Forelimb muscle (tissue), 1 donor: ENCODE data around the gene HTR4. TPM values are rescaled to one million over a fixed set of nuclear protein-coding genes. Genes with fewer than 3 reads are reported as not detected.
"Not testable (repeated sequence)": the region's sequence is repeated elsewhere in the genome, so short reads cannot be mapped to it uniquely, and the experiment has no call there.

Experiments used
- DNase-seq: peaks from one replicate; pipeline ENCODE4 v3.0.0-alpha.2; 2013; ENCODE audit warnings: low read depth
- polyA plus RNA-seq: library from polyadenylated mRNA; unstranded; fragments of 120-200 nt; gene quantifications from one replicate; pipeline ENCODE4 v1.2.1, GENCODE V29; 2013; ENCODE audit not compliant: insufficient read length

Gene HTR4
- polyA plus RNA-seq, 1 donor = not detected

GRCh38 chr5:148535190-148535589 lies 119.1 kb downstream of the HTR4 start:
- DNase-seq = no peak

DNA sequence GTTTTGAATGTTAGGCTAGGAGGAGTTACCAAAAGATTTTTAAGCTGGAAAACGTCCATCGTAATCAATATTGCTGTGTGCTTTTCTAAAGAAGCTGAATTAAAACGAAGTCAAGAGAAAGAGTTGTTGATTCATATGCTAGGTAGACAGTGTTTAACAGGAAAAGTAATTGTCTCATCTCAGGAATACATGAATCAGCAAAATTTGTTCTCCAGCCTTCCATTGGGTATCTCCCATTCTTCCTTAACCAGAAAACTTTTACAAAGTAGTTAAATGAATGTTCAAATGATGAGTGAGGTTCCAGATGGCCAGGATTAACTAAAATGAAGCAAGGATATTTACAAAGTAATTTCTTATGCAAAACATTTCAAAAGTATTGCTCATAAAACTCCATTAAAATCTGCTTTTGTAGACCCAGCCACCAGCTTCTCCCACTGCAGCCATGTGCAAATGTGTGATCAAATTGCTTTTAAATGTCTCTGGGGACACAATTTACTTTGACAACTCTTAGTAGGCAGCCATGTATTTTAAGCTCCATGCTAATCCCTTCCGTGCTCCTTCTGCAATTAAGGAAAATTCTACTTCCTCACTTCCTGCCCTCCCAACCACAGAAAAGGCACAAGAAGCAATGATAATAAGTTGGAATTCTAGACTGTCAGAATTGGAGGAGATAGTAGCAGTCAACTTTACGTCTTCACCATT lies 121.2 kb downstream of the HTR4 start:
- DNase-seq = no peak

DNA sequence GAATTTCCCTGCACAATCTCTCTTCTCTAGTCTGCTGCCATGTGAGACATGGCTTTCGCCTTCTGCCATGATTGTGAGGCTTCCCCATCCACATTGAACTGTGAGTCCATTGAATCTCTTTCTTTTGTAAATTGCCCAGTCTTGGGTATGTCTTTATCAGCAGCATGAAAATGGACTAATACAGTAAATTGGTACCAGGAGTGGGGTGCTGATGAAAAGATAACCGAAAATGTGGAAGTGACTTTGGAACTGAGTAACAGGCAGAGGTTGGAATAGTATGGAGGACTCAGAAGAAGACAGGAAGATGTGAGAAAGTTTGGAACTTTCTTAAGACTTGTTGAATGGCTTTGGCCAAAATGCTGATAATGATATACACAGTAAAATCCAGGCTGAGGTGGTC lies 124.9 kb downstream of the HTR4 start:
- not testable (repeated sequence) for DNase-seq

DNA sequence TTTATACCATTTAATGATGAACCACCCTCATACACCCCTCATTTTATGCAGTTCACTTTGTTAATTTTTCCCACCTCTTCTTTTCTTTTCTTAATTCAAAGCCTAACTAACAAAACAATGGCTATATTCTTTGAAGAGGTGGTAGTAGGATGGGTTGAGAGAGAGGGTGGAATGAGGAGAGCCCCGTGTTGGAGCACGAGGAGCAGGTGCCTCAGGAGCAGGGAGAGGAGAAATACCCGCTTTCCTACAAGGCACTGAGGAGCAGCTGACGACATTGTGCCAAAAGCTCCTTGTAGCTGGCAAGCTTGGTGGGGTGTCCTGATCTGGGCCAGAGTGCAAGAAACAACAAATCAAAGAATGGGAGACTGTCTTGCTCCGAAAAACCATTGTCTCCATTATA lies 129.6 kb downstream of the HTR4 start:
- no peak for DNase-seq

DNA sequence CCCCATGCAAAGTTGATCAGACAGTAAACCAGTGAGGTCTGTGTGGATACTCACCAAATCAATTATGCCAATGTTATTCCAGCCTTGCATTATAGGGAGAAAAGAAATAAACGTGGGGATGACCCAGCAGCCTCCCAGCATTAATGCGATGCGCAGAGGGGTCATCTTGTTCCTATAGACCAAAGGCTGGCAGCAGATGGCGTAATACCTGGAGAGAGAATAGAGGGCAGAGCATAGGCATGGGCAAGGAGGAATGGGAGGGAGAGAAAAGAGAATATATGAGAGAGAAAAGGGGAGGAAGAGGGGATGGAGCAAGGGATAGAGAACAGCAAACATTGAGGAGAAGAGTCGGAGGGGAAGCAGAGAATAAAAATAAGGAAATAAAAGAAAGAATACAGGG lies 131.2 kb downstream of the HTR4 start:
- no peak for DNase-seq

GRCh38 chr5:148515460-148515859 lies 138.9 kb downstream of the HTR4 start:
- DNase-seq = no peak

DNA sequence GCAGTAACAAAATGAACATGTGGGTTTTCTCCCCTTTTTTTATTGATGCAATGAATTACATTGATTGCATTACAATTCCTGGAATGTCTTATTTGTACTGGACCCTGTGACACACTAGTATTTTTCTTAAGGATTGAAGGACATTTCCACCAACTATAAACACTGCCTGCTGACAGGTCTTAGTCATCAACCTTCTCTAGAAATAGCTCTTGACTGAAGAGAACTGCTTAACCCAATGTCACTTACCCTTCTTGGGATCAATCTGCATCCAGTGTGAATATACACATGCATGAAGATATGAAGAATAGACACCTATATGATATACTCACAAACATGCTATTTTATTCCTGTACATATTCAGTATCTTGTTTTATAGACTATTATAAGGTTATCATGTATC lies 140.0 kb downstream of the HTR4 start:
- DNase-seq = no peak

GRCh38 chr5:148512498-148512897 lies 141.8 kb downstream of the HTR4 start:
- no peak for DNase-seq

DNA sequence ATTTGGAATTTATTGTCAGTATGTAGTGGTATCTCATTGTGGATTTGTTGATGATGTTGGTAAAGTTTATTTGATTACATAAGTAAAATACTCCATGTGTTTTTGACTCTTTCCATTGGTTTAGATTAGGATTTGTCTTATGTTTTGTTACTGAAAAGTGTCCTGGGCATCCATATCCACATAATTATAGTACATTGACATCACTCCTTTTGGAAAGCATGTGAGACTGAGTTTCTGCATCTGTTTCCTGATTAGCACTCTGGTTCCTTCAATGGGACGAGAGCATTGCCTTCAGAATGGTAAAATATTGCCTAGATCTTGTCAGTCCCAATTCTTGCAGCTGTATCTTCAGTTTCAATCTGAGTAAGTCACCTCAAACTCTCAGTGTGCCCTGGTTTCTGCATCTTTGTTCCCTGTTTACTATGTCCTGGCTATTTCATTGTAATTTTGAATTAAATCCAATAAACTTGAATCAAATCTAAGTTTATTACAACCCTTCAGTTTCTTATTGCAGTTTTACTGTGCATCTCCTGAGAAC lies 142.4 kb downstream of the HTR4 start:
- no peak for DNase-seq

- no peak for DNase-seq
Measured at GRCh38 chr5:148509893-148510292, 144.4 kb downstream of the HTR4 start.

DNA sequence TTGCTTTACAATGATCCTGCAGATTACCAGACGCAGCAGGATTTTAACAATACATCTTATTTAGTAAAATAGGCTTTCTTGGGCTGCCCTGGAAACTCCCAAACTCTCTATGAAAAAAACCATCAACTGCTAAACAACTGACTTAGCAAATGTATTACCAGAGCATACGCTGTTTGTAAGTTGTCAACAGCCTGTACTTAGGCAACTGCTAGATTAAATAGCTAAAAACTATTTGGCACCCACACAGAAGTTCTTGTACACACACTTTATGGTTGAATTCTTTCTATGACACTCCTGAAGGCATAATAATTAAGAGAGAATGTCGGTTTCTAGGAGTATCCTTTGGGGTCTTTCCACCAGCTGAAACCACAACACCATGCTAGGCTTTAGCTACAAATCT lies 146.7 kb downstream of the HTR4 start:
- no peak for DNase-seq

- DNase-seq = no peak
Measured at GRCh38 chr5:148499452-148499851, 154.9 kb downstream of the HTR4 start.

- no peak for DNase-seq
Measured at GRCh38 chr5:148497757-148498156, 156.6 kb downstream of the HTR4 start.

DNA sequence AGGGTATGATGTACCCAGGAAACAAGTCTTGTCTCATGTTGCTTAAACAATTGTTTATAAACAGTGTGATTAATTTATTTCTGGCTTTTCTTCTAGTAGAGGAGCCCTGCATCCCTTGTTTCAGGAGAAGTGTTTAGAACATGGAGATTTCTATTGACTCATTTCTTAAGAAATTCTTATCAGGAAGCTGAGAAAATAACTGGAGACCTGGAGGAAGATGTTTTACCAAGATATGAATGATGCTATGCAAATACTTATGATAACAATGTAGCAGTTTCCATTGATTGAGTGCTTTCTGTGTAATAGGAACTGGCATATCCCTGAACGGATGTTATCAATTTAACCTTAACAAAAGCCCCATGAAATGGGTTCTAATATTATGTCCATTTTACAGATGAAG lies 162.0 kb downstream of the HTR4 start:
- no peak for DNase-seq

GRCh38 chr5:148491793-148492184 lies 162.5 kb downstream of the HTR4 start:
- DNase-seq = no peak

GRCh38 chr5:148491015-148491792 lies 163.1 kb downstream of the HTR4 start:
- DNase-seq = no peak

GRCh38 chr5:148488757-148489156 lies 165.6 kb downstream of the HTR4 start:
- DNase-seq = no peak

GRCh38 chr5:148486456-148486855 lies 167.9 kb downstream of the HTR4 start:
- no peak for DNase-seq

DNA sequence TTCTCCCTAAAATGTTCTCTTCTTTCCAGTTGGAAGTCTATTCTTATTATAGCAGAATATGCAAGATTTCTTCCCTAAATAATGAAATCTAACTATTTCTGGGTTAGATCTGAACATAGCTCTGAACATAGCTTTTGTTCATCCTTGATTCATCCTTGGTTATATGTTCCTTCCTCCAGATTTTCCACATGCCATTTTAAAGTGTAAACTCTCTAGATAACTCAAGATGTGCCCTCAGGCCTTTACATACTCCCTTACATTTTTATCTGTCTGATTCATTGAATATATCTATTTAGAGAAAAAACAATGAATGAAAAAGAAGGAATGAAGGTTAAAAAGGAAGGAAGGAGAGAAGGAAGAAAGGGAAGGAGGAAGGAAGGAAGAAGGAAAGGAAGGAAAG lies 169.7 kb downstream of the HTR4 start:
- DNase-seq = no peak

DNA sequence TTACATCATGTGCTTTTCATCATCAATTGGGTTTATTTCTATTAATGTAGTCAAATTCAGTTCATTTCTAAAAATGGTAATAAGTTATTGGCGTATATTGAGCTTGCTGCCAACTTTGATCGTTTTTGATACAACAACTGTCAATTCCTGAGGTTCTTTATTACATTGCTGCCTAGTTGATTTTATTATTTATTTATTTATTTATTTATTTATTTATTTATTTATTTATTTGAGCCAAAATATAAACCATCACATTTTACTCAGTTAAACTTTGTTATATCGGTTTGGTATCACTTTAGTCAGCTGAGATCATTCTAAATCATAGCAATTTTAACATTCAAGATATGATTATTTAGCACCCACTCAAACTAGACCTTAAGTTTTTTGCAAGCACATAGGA lies 170.6 kb downstream of the HTR4 start:
- DNase-seq = no peak

DNA sequence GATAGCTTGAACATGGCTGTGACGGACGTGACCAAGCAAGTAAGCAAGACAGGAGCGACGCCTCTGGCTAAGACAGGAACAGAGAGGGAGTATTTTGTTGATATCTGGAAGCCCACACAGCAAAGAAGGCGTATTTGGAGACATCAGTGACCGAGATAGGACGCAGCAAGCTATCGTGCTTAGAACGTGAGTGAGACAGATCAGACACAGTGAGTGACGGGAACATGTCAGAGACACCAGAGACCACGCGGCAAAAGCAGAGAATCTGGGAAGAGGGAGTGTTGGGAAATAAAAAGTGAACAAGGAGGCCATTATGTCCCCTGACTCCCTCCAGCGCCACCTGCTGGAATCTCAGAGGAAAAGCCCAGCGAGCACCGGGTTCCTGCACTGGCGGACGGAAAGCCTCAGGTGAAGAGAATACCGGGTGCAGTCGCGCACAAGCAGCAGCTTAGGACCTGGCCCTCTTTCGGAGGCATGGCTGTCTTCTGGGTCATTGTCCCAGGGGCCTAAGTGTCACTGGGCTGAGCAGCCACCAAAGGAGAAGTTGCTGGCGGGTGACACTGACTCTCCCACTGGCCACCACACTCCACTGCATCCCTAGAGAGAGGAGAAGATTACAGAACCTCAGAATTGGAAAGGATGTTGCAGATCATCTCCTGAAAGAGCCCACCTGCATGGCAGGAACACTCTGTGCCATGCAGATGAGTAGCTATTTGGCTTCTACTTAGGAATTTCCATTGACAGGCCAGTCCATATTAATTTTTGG lies 171.4 kb downstream of the HTR4 start:
- no peak for DNase-seq

DNA sequence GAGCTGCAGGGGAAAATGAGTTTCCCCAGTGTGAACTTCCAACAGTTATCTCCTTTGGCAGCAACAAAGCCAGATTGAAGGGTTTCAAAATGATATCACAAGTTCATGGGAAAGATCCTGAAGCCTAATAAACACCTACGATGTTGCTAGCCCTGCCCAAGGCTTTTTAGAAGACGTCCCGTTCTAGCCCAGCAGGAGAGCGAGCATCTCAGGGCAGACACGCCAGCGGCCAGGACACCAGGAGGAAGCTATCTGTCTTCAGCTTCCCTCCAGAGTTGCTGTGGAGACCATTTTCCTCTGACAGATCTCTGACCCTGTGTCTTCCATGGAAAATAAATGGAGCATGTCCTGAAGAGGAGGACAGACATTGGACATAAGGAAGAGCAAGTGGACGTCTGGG lies 172.1 kb downstream of the HTR4 start:
- DNase-seq = no peak
